ES-I3 (cell line): ENCODE data around the gene SNED1.

ENCODE experiments used
- H3K36me3 ChIP-seq: 2 replicates; pipeline ENCODE4 v1.6.1; 2013; ENCODE audit warnings: mild to moderate bottlenecking, low read length, control low read depth, moderate library complexity; ENCODE audit not compliant: insufficient read depth
- H3K4me1 ChIP-seq: 2 replicates; pipeline ENCODE4 v1.6.1; 2013; ENCODE audit warnings: mild to moderate bottlenecking, control low read depth, low read length; ENCODE audit not compliant: insufficient read depth
- H3K9ac ChIP-seq: 2 replicates; pipeline ENCODE4 v1.6.1; 2013; ENCODE audit warnings: low read depth, mild to moderate bottlenecking, low read length, moderate library complexity
- H3K9me3 ChIP-seq: 2 replicates; pipeline ENCODE4 v1.6.1; 2013; ENCODE audit warnings: mild to moderate bottlenecking, low read length, moderate library complexity; ENCODE audit not compliant: control insufficient read depth, insufficient read depth

SNED1 gene

DNA sequence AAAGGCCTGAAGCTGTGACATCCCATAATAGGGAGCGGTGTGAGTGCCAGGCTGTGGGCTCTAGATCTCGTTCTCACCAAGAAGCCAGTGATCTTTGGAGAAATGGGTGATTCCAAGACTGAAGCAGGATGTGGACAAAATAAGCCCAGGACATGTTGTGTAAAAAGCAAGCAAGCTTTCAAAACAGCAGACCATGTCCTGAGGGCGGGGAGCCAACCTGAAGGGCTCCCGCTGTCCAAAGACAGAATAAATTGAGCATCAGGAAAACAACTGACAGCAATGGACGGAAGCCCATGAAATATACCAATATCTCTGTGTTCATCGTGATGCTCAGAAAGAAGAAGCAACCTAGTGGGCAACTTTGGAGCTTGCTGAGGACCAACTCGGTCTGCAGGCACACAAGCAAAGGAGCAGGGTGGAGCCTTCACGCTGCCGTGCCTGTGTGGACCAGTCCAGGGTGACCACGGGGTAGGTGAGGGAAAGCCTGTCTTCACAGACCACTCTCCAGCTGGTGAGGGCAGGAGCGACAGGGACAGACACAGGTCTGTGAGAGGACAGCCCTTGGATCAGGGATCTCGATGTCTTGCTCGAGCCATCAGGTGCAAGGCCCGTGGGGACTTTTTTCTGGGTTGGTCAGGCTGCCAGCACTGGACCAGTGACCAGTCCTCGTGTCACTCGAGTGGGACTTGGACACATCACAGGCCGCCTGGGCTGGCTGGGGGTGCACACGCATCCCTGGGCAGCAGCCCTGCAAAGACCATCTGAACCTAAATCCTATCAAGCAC lies 82.2 kb downstream of the SNED1 start:
- Histone ChIP-seq H3K4me1 (no peaks in the 10 kb centered on the region), H3K36me3 (no peaks in the 10 kb centered on the region), H3K9ac (no peak overlapping the region), H3K9me3 (no peaks in the 10 kb centered on the region; the same call in 1 of the 2 replicates)

DNA sequence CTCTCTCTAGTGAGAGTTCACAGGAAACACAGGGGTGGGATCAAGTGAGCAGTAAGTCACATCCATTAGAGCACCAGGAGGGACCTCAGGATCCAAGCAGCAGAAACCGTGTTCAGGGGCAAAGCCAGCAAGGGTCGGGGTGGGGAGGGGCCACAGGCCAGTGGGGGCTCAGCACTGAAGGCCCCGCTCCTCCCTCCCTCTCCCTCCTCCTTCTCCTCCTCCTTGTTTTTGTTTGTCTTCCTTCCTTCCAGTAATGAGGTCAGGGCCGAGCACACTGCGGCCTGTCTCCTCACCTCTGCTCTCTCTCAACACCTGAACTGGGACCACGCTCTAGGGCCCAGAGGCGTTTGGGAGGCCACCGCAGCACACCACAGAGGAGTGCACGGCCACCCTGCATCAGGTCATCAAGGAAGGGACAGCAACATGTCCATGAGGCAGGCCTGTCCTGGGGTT lies 82.8 kb downstream of the SNED1 start:
- Histone ChIP-seq H3K9ac (no peak overlapping the region), H3K4me1 (no peaks in the 10 kb centered on the region), H3K9me3 (no peaks in the 10 kb centered on the region; the same call in 1 of the 2 replicates), H3K36me3 (no peaks in the 10 kb centered on the region)

DNA sequence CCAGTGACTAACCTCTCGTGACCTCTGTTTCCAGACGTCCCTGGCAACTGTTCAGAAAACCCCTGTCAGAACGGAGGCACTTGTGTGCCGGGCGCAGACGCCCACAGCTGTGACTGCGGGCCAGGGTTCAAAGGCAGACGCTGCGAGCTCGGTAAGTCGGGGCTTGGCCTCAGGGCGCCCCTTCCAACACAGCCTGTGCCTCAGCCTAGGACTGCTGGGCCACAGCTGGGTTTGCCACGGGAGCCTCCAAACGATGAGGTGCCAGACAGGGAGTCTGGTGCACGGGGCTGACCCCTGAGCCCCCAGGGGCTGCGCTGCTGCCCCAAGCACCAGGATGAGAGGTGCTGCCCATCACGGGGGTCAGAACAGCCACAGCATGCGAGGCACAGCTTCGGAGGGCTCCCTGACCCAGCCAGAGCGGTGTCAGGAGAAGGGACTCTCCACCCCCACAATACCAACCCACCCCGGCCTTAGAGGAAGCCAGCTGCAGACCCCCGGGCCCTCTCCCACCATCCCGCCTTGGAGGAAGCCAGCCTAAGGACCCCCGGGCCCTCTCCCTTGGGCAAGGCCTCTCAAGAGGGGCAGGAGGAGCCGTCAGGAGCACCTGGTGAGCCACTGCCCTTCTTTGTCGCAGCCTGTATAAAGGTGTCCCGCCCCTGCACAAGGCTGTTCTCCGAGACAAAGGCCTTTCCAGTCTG lies 83.4 kb downstream of the SNED1 start:
- Histone ChIP-seq H3K9me3 (no peaks in the 10 kb centered on the region; the same call in 1 of the 2 replicates), H3K4me1 (no peaks in the 10 kb centered on the region), H3K9ac (no peak overlapping the region), H3K36me3 (no peaks in the 10 kb centered on the region)

DNA sequence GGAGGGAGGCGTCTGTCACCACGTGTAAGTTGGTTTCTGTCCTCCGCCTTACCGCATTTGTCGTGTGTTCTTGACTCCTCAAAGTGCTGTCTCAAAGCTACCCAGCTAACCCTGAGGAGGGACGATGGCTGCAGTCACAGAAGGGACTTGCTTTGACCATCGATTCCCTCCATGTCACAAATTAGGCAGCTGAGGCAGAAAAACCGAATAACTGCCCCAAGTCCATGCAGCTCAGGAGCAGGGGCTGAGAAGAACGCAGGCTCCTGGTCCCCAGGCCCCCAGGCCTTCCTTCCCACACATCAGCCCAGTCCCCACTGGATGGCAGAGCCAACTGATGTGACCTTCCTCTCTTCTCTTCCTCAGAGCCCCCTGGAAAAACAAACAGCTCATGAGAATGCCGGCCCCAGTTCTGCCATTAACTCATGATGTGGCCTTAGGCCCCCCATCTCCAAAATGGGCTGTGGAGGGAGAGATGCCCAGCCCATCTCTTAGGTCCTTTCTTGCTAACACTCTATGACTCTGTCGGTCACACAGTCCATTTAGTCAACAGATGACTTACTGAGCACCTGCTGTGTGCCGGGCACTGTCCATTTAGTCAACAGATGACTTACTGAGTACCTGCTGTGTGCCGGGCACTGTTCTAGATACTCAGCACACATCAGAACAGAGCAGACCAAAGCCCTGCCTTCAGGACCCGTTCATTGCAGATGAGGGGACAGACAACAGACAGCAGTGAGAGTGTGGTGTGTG lies 84.1 kb downstream of the SNED1 start:
- Histone ChIP-seq H3K9me3 (no peaks in the 10 kb centered on the region; the same call in 1 of the 2 replicates), H3K36me3 (no peaks in the 10 kb centered on the region), H3K4me1 (no peaks in the 10 kb centered on the region), H3K9ac (no peak overlapping the region)

DNA sequence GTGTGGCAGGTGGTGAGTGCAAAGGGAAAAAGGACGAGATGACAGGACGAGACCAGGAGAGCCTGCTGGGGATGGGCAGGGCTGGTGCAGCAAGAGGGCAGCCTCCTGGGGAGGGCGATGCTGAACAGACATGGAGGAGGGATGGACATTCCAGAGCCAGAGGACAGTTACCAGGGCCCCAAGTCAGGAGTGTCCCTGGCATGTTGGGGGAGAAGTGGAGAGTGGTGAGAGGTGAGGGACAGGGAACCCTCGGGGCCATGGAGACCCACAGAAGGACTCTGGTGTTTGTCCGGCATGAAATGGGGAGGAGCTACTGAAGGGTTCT lies 84.6 kb downstream of the SNED1 start:
- Histone ChIP-seq H3K4me1 (no peaks in the 10 kb centered on the region; the same call in 1 of the 2 replicates), H3K9ac (no peak overlapping the region), H3K36me3 (no peaks in the 10 kb centered on the region), H3K9me3 (no peaks in the 10 kb centered on the region; the same call in 1 of the 2 replicates)

DNA sequence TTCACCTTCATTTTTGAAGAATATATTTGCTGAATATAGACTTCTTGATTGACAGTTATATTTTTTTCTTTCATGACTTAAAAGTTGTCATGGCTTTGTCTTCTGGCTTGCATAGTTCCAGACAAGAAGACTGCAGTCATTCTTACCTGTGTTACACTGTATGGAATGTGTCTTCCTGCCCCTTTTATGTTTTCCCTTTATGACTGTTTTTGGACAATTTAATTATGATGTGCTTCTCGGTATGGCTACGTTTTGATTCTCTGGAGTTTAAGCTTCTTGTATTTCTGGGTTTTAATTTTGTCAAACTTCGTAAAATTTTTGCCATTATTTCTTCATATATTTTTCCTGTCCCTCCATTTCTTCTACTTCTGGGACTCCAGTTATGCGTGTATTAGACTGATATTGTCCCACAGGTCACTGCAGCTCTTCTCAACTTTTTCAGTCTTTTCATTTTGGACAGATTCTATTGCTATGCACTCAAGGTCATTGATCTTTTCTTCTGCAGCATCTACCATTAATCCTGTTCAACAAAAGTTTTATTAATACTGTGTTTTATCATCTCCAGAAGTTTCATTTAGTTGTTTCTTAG lies 86.5 kb downstream of the SNED1 start:
- no peaks in the 10 kb centered on the region; the same call in 1 of the 2 replicates for H3K9me3 ChIP-seq
- no peak overlapping the region for H3K9ac ChIP-seq
- H3K4me1 ChIP-seq, result no peaks in the 10 kb centered on the region; the same call in 1 of the 2 replicates
- no peaks in the 10 kb centered on the region; the same call in 1 of the 2 replicates for H3K36me3 ChIP-seq

DNA sequence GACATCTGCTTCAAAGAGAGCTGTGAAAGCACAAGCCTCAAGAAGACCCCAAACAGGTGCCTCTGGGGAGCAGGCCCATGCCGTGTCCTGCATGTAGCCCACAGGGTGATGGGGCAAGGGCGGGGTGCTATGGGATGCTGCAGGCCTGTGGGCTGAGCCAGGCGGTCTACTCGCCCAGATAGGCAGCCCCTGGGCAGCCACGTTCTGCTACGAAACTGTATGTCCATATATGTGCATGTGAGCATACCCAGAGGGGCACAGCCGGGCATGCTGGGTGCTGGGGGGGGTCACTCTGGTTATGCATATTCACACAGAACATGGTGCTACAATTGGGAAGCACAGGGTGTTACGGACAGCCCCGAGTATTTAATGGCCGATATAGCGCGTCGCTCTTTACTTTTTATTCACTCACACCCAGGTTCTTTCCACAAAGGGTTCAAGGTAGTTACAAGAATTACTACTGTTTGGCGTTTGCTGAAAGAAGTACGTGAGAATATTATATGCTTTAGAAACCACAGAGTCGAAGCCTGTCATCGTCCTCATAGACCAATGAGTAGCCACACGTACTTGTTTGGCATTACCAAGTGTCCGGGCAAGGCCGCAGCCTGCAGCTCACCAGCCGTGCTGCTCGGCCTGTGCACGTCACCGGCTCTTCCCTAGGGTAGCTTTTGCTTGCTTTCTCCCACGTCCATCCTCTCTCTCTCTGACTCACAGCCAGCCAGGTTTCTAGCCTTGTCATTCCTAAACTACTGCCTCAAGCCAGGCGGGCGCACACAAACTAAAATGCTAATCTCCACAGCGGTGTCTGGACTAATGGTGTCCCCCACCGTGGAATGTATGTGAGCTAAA lies 89.2 kb downstream of the SNED1 start:
- no peaks in the 10 kb centered on the region; the same call in 1 of the 2 replicates for H3K4me1 ChIP-seq
- no peaks in the 10 kb centered on the region; the same call in none of the 2 replicates for H3K36me3 ChIP-seq
- no peaks in the 10 kb centered on the region; the same call in 1 of the 2 replicates for H3K9me3 ChIP-seq
- no peak overlapping the region for H3K9ac ChIP-seq

DNA sequence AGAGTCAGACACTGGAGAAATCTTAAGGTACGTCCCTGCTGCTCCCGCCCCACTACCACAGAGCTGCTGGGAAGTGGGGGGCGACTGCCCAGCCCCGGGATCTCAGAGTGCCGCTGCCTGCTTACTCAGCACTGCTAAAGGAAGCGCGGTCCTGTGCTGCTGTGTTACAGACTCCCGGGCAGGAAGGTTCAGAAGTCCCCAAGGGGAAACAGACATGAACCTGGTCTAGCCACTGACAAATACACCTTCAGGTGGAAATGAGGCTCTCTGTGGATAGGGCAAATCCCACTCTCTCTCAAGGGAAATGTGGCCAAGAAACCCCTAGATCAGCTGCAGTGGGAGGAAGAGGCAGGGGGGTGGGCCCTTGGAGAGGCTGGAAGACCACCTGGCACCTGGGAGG lies 90.0 kb downstream of the SNED1 start:
- Histone ChIP-seq H3K4me1 (no peaks in the 10 kb centered on the region; the same call in 1 of the 2 replicates), H3K36me3 (peaks cover 4% of the 10 kb centered on the region), H3K9ac (0 out of 2 replicates have a peak overlapping the region, but pooled peaks have one; percentile 3), H3K9me3 (no peaks in the 10 kb centered on the region; the same call in 1 of the 2 replicates)

DNA sequence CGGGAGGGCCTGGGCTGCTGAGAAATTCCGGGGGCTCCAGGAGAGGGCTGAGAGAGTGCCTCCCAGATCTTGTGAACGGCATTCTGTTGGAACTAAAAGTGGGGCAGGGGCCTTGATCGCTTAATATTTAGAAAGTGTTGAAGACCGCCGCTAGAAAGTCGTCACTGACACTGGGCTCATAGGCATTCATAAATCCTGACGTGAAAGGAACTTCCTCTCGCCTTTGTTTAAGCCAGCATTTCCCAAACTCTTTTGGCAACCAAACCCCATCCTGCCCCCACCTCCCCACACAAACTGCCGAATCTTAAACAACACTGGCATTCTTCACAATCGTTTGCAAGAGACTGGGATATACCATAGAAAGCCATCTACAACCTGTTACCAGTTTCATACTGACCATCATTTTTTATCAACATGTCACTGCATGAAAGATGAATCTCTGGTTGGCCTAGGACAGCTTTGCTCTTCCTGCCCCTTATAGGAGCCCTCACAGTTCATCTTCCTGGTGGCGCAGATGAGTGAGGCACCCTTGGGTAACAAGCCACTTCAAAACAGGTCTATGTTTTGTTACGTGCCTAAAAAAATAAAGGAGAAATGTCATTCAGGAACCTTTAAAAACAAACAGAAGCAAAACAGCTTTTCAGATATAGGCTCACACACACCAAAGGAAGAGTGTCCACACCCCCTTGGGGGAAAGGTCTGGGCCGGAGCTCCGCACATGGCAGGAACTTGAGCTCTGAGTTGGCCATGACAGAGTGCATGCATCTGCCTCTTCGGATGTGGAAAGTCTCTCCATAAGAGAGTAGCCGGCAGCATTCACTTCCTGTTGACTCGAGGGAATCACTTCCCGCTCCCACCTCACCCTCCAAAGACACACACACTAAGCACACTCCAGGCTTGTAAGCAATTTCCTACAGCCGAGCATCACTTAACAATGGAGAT lies 90.6 kb downstream of the SNED1 start:
- Histone ChIP-seq H3K4me1 (peaks cover 5% of the 10 kb centered on the region), H3K9ac (no peak overlapping the region), H3K9me3 (no peaks in the 10 kb centered on the region; the same call in 1 of the 2 replicates), H3K36me3 (peaks cover 8% of the 10 kb centered on the region)

DNA sequence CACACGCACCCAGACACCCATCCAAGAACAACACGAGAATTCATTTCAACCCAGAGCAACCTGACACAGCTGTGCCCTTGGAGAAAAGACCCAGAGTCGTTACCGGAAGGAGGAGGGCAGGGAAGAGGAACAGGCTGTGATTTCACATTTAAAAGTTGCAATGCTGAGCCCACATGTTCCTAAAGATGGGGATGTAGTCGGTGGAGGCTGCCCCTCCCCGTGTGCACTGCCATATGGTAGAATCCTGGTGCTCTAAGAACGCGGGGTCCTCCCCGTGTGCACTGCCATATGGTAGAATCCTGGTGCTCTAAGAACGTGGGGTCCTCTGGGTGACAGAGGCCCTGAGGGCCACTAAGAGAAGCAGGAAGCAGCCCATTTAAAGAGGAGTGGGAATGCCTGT lies 92.8 kb downstream of the SNED1 start:
- H3K9me3 ChIP-seq, result no peaks in the 10 kb centered on the region
- peaks cover 15% of the 10 kb centered on the region for H3K4me1 ChIP-seq
- peaks cover 9% of the 10 kb centered on the region for H3K36me3 ChIP-seq
- H3K9ac ChIP-seq, result no peak overlapping the region

DNA sequence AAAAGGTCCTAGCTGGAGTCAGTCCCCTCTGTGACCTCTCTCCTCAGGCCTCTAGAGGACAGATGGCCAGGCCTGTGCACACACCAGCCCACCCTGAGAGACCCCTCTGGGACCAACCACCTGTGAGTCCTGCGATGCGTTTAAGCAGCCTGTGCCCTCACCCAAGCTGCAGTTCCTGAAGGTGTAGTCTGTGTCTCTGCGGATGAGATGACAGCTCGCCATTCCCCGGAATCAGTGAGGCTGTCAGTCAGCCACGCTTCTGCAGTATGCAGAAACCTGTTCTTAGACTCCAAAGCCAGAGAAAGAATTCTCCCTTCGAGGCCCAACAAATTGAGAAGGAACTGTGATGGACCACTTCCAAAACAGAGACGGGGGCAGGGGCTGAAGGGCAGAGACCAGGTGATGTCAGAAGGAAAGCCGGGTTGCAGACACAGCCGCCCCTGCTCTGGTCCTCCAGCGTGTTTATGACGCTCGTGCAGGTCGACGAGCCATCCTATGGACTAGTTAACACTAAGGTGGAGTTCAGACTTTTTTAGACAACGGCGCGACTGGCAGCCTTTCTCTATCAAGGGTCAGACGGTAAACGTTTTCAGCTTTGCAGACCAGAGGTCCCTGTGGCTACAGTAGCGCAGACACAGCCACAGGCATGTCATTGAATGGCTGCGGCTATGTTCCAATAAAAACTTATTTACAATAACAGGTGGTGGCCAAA lies 93.5 kb downstream of the SNED1 start:
- Histone ChIP-seq H3K36me3 (peaks cover 9% of the 10 kb centered on the region), H3K9me3 (no peaks in the 10 kb centered on the region), H3K4me1 (peaks cover 15% of the 10 kb centered on the region), H3K9ac (no peak overlapping the region)

DNA sequence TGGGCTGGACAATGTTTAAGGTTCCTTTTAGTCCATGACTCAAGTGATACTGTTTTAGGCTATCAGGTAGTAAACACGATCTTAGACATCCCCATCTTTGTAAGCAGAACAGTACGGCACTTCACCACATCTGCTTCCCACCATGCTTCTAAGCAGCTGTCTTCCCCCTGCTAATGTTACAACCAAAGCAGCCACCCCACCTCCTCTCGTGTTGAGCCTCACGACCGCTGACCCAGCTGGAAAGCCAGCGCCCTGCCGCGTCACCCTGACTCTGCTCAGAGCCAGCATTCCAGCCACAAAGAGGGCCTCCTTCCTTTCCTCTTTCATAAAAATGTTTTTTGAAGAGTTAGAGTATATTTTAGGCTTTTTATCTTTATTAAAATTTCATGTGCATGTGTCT lies 94.3 kb downstream of the SNED1 start:
- H3K9ac ChIP-seq, result no peak overlapping the region
- peaks cover 15% of the 10 kb centered on the region for H3K4me1 ChIP-seq
- peaks cover 12% of the 10 kb centered on the region for H3K36me3 ChIP-seq

More for the DNA sequence above, 94.3 kb downstream of the SNED1 start:
- no peaks in the 10 kb centered on the region for H3K9me3 ChIP-seq
